ENCODE results near the gene GPR34.

The GPR34 gene

GRCh38 chrX:41737065-41737464 is 48.3 kb downstream of the GPR34 start:
- DNase-seq (ENCODE audit: low read depth): no peak

- DNase-seq (ENCODE audit: low read depth): no peak
Observed at GRCh38 chrX:41739871-41740270, 51.1 kb downstream of the GPR34 start.
